Measurements from ENCODE around the gene HSP90B1. TPM values are rescaled to one million over a fixed set of nuclear protein-coding genes. Genes with fewer than 3 reads are reported as not detected.
A peak's percentile ranks its signal among the peaks of the same experiment; 100 is the strongest.

HSP90B1 gene
- total and polyA plus RNA-seq, 9 of the 15 experiments (the other 6 are each of a cell fraction or from before 2014, with no cell fraction given) = 196 to 719 (median 557) TPM

GRCh38 chr12:103997286-103997900 is 67.2 kb downstream of the HSP90B1 start (continued):
- no peak for TF ChIP-seq FOXM1 (IDR thresholded peaks at IDR 0.05; ENCODE audit: low read depth)
- no peak for TF ChIP-seq FOXM1 (CRISPR knock-in tag; IDR thresholded peaks at IDR 0.05; ENCODE audit: low read depth)
- TF ChIP-seq CBX5 (IDR thresholded peaks at IDR 0.05; ENCODE audit: borderline replicate concordance, low read depth) = no peak
- TF ChIP-seq POLR3G (IDR thresholded peaks at IDR 0.05; ENCODE audit: extremely low read depth, insufficient read length, insufficient replicate concordance) = no peak
- no peak for TF ChIP-seq ARID2 (IDR thresholded peaks at IDR 0.05)
- TF ChIP-seq NFATC3 (IDR thresholded peaks at IDR 0.05) = no peak
- TF ChIP-seq, protein P1, sequence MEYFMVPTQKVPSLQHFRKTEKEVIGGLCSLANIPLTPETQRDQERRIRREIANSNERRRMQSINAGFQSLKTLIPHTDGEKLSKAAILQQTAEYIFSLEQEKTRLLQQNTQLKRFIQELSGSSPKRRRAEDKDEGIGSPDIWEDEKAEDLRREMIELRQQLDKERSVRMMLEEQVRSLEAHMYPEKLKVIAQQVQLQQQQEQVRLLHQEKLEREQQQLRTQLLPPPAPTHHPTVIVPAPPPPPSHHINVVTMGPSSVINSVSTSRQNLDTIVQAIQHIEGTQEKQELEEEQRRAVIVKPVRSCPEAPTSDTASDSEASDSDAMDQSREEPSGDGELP (CRISPR knock-in tag; IDR thresholded peaks at IDR 0.05; ENCODE audit: borderline replicate concordance) = no peak
- TF ChIP-seq HNRNPL (IDR thresholded peaks at IDR 0.05; ENCODE audit: low read depth, low read length) = no peak
- no peak for TF ChIP-seq NONO (IDR thresholded peaks at IDR 0.05; ENCODE audit: low read depth in 2 of 2, low read length in 1 of 2)
- no peak for TF ChIP-seq MEIS2 (IDR thresholded peaks at IDR 0.05; ENCODE audit: partially characterized antibody)
- 0 out of 2 replicates have a peak, but pooled peaks have one; percentile 14 for TF ChIP-seq FOSL1 (tag; conservative IDR thresholded peaks at IDR 0.05)
- TF ChIP-seq JUND (IDR thresholded peaks at IDR 0.05; ENCODE audit: borderline replicate concordance, low read depth, low read length) = peak; percentile 55; the same call in 1 of the 2 replicates
- TF ChIP-seq JUND (tag; IDR thresholded peaks at IDR 0.05; ENCODE audit: borderline replicate concordance, low read depth, low read length) = peak; percentile 70; the same call in 2 of the 3 replicates
- TF ChIP-seq ZSCAN32 (CRISPR knock-in tag; IDR thresholded peaks at IDR 0.05) = no peak
- no peak for TF ChIP-seq HDAC8 (tag; IDR thresholded peaks at IDR 0.05)
- TF ChIP-seq ATF7 (IDR thresholded peaks at IDR 0.05) = peak; percentile 87
- TF ChIP-seq MYC (IDR thresholded peaks at IDR 0.05; ENCODE audit: low read depth, low read length) = 0 out of 2 replicates have a peak, but pooled peaks have one; percentile 7
- no peak for TF ChIP-seq MYC (CRISPR knock-in tag; IDR thresholded peaks at IDR 0.05; ENCODE audit: borderline replicate concordance, low read depth)
- no peak for TF ChIP-seq ZMIZ1 (IDR thresholded peaks at IDR 0.05; ENCODE audit: low read depth in 2 of 2, low read length in 2 of 2)
- no peak for TF ChIP-seq BACH1 (tag; IDR thresholded peaks at IDR 0.05)
- no peak for TF ChIP-seq HDGF (IDR thresholded peaks at IDR 0.05)
- no peak for TF ChIP-seq SIN3B (IDR thresholded peaks at IDR 0.05; ENCODE audit: low read depth)
- no peak for TF ChIP-seq SREBF1 (IDR thresholded peaks at IDR 0.05; ENCODE audit: borderline replicate concordance, low read depth, low read length)
- TF ChIP-seq NKRF (IDR thresholded peaks at IDR 0.05; ENCODE audit: borderline replicate concordance) = no peak

Data from K562 (cell line).